HS-27A (cell line): Measurements from ENCODE around the gene SLC12A3.

ENCODE experiments used
- DNase-seq: peaks from one replicate; pipeline ENCODE4 v3.0.0-alpha.2; 2012; ENCODE audit warnings: low read depth, missing footprints

SLC12A3 gene, protein sequence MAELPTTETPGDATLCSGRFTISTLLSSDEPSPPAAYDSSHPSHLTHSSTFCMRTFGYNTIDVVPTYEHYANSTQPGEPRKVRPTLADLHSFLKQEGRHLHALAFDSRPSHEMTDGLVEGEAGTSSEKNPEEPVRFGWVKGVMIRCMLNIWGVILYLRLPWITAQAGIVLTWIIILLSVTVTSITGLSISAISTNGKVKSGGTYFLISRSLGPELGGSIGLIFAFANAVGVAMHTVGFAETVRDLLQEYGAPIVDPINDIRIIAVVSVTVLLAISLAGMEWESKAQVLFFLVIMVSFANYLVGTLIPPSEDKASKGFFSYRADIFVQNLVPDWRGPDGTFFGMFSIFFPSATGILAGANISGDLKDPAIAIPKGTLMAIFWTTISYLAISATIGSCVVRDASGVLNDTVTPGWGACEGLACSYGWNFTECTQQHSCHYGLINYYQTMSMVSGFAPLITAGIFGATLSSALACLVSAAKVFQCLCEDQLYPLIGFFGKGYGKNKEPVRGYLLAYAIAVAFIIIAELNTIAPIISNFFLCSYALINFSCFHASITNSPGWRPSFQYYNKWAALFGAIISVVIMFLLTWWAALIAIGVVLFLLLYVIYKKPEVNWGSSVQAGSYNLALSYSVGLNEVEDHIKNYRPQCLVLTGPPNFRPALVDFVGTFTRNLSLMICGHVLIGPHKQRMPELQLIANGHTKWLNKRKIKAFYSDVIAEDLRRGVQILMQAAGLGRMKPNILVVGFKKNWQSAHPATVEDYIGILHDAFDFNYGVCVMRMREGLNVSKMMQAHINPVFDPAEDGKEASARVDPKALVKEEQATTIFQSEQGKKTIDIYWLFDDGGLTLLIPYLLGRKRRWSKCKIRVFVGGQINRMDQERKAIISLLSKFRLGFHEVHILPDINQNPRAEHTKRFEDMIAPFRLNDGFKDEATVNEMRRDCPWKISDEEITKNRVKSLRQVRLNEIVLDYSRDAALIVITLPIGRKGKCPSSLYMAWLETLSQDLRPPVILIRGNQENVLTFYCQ

DNA sequence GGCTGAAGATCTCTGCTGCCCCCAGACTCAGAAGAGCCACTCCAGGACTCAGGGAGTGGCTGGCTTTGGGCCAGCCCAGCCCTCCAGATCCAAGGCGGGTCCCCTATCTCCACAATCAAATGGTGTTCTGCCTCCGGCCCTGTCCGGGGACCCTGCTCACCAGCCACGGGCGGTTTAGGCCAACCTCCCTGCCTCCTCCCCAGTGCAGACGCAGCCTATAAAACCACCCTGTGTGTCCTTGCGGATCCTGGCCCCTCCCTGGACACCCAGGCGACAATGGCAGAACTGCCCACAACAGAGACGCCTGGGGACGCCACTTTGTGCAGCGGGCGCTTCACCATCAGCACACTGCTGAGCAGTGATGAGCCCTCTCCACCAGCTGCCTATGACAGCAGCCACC, at the start of gene SLC12A3:
SLC12A3 (plus strand) TSS at position 248 of the 400 bp plus-strand sequence; CDS start at position 277, 29 bp downstream.
- no peak for DNase-seq

DNA sequence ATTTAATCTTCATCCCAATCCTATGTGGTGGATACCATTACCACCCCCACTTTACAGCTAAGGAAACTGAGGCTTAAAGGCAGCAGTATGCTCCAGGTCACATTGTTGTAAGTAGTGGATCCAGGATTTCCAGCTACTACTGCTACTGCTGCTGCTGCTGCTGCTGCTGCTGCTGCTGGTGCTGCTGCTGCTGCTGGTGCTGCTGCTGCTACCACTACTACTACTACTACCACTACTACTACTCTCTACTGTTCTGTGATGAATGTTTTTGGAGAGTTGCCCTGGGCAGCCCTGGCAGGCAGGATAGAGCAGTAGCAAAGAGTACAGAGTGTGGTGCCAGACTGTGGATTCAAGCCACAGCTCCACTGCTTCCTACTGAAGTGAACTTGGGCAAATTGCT, 49.3 kb upstream of the SLC12A3 start:
- DNase-seq, result no peak

DNA sequence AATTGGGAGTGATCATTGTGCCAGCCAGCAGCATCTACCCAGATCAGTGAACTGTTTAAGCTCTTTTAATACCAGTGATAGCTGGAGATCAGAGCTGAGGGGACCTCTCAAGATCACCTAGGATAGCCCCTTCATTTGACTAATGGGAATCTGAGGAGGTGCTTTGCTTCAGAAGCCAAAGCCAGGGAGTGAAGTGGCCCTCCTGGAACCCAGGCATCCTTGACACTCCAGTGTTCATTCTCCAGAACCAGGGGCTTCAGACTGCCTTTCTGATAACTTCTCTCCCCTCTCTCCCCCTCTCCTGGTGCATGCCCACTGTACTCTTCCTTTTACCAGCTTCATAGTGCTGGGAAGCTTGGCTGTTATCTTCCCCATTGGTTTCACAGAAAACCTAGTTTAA, 48.0 kb upstream of the SLC12A3 start:
- DNase-seq, result no peak

DNA sequence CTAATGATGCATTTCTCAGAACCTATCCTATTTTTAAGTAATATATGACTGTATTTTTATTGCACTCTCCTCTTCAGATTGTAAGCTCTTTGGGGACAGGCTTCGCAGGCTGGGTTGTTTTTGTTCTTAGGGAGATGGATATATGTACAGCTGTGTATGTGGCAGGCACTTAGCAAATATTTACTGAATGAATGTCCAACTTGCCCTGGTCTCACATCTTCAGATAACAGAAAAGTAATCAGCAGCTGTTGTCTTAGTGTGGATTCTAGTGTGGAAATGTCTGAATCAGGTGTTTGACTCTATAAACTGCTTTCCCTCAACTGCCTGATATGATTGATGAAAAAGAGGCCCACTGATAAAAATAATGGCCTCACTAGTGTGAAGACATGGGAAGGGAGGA, 47.1 kb upstream of the SLC12A3 start:
- no peak for DNase-seq

DNA sequence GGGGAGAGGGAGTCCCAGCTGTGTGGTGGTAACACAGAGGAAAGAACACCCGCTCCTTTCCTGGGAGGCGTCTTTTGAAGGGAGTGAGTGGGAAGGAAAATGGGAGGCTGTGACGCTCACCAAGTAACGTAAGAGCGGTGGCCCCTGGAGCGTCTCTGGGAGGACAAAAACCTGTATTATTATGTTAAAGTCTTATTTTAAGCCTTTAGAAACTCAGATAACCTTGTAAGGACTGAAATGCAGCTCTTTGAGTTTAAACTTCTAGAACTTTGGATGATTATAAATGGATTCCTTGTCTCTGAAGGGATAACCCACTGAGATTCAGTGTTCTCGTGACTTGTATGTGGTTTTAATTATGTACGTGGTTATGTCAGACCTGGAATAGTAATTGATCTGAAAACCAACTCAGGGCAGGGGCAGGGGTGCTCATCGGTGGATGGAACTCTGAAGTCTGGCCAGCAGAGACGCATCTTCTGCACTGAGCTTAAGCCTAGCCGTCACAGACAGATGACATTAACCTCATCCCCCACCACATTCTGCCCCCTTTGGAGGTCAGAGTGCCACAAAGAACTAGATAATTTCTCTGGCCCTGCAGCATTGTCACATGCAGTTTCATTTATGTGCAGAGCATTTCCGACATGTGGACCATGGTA, 41.8 kb upstream of the SLC12A3 start:
- no peak for DNase-seq

DNA sequence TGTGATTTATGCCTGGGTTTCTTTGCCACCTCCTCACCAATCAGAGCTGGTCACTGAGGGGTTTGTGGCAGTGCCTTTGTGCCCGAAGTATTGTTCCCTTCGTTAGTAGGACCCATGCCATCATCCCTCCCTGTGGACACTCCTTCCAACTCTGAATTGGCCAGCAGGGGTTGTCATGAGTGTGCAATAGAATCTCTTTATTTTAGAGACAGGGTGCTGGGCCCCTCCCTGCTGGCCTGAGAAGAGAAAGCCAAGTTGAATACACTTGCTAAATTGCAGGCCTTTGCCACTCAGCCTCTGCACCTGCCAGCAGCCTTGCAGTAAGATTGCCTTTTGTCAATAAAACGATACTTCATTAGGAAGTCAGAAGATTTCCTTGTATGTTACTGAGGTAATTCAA, 40.7 kb upstream of the SLC12A3 start:
- no peak for DNase-seq

DNA sequence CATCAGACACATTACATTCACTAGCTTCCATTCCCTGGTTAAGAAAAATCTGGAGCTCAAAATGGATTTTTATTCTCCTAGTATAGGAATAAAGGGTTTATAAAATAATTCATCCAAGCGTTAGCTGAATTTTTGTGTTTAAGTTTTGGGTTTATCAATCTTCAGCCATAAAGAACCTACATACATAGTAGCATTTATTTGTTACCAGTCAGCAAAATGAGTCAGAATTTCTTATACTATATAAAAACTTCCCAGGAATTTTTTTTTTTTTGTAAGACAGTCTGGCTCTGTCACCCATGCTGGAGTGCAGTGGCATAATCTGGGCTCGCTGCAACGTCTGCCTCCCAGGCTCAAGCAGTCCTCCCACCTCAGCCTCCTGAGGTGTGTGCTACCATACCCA, 40.2 kb upstream of the SLC12A3 start:
- DNase-seq, result no peak

DNA sequence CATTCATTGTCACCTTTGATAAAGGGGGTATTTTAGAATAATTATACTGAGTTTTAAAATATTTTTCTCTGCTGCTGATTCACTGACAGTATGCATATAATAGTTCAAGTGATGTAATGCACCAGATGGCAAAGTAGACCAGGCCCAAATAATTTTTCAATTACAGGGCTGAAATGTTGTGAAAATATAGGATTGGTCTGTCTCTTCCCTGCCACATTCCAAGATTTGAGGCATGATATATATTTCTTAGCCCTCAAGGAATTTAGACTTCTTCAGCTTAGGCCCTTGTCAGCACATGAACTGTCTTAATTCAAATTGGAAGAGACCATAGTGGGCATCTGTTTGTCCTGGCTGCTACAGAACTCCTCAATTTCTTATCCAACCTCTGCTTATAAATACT, 39.2 kb upstream of the SLC12A3 start:
- no peak for DNase-seq

DNA sequence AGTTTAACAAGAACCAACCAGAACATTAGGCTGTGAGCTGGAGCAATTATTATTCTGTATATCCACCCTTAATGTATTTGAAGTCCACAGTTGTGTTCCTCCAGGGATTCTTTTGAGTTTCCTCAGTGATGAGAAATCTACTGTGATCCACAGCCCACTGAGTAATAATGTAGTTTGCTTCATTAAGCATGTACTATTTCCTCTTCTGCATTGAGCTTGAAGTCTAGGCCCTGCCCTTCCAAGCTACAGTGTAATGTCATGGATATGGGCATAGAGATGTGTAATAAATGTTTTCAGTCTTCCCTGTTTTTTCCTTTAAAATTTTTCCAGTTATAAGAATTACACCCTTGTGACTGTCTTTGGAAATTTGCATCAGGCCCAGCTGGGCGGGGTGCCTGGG, 36.4 kb upstream of the SLC12A3 start:
- no peak for DNase-seq

DNA sequence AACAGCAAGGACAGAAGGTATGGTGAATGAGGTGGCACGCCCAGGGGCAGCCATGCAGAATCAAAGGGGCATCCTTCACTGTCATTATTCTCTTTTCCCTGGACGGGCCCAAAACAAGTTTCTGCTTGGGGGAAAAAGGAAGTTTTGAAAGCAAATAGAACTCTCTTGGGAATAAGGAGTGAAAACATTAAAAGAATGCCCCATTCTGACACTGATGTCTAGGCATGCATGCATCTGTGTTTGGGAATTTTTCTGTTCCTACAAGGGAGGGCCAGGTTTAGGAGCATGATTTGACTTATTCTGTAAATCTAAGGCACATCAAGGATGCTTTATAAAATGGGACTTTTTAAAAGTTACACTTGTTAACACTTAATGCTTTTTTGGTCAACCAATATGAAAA, 34.3 kb upstream of the SLC12A3 start:
- no peak for DNase-seq

DNA sequence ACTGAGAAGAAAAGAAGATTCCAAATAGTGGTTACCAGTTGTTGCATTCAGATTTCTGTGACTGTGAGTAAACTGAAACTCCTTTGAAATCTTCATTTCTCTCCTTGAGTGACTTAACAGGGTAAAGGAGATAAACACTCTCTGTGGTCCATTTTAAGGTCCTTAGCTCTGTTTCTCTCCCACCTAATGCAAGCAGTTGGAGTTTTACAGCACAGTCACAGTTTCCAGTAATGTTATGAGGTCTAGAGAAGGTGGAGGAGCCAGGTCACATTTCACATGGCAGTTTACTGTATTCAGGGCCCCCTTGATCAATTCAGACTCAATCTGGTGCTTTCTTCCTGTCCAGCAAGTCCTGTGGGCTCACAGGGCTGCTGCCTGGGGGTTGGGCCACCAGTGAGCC, 32.2 kb upstream of the SLC12A3 start:
- DNase-seq, result no peak

DNA sequence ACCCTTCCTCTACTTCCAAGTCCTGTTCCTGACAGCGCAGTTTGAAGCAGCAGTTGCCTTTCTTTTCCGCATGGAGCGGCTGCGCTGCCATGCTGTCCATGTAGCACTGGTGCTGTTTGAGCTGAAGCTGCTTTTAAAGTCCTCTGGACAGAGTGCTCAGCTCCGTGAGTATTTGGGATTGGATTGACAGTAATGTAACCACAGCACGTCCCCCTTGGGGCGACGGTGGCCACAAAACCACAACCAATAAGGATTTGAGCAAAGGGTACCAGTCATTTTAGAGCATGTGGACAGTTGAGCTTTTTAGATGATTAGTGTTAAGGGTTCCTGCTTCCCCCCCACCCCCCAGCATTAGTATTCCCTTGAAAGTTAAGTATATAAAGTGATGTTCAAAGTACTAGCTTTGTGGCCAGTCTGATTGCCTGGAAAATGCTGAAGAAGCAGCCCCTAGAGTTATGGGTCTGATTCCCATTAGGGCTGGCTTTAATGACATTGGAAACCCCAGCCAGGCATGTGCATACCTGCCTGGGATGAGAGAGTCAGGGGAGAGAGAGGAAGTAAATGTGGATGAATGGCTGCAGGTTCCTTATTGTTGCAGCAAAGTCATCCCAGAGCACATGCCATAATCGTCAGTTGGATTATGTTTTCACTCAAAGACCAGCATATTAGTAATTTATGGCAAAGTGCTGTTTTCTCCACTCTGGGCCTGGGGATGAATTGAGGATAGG, 31.6 kb upstream of the SLC12A3 start:
- no peak for DNase-seq

DNA sequence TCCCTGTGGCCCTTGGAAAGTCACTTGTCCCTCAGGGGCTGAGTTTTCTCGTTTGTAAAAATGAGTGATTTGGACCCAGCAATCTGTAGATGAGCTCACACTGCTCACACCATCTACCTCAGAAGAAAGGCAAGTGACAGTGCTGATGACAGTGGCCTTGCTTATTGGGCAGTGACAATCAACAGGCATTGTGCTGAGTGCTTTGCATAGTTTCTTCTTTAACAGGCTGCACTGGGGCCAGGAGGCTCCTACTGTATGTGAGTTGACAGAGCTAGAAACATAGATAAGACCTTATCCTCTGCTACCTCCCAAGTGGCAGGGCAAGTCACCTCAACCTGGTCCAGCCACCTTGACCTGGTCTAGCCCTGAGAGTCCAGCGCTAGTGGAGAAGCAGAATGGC, 29.7 kb upstream of the SLC12A3 start:
- no peak for DNase-seq

DNA sequence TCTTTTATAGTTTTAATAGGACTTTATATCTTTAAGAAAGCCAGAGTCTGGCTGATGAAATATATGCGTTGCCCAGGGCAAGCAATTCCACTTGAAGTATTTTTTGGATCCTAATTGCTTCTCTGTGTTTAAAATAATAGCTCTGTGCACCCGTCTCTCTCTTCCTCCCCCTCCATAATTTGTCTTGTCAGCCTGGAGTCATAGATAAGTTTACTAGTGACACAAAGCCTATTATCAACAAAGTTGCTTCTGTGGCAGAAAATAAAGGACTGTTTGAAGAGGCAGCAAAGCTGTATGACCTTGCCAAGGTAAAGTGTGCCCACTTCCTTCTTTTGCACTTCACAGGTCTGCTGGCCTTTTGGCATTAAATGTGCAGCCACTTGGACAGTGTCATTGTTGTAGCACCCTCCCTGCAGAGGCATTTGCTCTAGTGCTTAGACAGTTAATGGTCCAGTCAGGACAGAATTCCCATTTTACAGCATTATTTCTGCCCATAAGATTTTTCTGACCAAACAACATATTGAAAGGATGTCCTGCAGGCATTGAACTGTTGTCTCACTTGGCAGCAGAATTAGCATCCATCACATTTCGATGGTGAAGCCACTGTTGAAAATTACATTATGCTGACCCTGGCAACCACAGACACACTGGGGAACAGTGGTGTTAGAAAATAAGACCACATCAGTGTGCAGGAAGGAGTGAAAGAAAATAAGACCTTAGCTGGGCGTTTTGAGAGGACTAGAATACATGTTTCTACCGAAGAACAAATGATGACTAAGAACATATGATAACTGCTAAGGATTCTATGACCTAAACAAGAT, 28.4 kb upstream of the SLC12A3 start:
- no peak for DNase-seq

DNA sequence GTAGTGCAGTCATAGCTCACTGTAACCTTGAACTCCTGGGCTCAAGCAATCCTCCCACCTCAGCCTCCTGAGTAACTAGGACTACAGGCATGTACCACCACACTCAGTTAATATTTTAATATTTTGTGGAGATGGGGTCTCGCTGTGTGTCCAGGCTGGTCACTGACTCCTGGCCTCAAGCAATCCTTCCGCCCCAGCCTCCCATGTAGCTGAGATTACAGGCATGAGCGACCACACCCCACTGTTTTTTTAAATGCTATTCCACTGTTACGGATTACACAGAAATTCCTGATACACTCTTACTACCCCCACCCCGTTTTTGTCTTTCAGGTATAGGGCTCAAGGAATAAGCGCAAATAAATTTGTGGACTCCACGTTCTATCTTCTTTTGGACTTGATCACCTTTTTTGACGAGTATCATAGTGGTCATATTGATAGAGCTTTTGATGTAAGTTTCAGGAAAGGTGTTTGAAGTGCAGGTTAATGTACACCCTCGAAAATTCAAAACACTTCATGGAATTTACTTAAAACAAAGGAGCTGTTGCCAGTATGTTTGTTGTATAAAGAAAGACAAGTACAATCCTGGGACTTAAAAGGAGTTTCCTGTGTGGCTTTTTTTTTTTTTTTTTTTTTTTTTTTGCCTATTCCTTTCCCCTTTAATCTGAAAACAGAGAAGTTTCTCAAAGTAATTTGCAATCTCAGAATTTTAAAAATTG, 26.2 kb upstream of the SLC12A3 start:
- no peak for DNase-seq

DNA sequence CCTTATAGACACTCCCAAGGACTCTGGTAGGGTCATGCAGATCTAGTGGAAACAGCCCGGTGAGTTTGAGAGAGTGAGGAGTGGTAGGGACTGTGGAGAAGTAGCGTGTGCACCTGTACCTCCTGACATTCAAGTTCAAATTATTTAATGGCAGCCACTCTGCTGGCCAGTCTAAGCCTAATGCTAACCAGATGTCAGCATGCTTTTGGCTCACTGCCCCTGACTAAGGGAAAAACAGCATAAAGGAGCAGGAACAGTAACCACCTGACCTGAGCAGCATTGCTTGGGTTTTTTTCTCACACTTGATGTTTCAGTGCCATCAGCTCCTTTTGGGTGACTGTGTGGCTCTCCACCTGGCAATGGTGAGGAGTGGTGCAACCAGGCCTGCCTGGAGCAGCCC, 23.8 kb upstream of the SLC12A3 start:
- DNase-seq, result no peak

DNA sequence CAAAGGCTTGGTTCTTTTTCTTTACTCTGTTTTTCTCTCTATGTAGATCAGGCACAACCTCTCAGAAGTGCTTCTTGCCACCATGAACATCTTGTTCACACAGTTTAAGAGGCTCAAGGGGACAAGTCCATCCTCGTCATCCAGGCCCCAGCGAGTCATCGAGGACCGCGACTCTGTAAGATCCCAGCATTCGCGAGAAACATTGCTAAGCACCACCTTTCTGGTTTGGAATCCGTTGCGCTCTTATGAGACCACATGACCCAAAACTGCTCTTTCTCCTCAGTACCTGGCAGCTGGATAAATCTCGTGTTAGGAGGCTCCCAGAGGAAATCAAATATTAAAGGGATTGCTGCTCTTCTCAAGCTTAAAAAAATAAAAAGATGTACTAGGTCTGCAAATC, 23.3 kb upstream of the SLC12A3 start:
- no peak for DNase-seq

DNA sequence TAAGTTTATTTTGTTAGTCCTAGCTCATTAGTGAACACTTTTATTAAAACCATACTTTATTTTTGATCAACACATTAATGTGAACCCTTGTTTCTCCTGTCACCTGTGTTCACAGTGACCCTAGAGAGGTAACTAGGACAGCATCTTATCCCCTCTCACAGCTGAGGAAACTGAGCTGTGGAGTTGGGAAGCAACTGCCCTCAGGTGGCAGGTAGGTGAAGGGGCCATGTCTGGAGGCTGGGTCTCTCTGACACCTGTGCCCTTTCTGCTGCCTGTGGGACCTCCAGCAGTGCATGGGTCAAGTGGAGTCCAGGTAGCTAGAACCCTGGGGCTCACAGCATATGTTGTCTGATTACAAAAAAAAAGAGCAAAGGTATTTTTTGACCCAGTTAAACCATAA, 22.9 kb upstream of the SLC12A3 start:
- no peak for DNase-seq

DNA sequence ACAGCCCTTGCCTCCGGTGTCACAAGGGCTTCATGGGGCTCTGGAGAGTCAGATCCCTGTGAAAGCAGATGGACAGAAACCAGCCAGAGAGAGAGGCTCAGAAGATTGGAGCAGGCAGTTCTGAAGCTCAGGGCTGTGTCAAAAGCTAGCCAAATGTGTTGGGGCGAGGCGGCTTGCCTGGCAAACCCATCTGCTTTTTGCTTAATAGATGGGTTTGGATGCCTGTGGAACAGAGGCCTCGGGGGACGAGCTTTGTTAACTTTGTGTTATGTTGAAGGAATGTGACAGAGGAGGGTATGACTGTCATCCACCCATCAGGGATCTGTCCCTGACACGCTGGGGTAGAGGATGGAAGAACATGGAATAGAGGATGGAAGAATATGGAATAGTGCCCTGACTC, 21.0 kb upstream of the SLC12A3 start:
- no peak for DNase-seq

DNA sequence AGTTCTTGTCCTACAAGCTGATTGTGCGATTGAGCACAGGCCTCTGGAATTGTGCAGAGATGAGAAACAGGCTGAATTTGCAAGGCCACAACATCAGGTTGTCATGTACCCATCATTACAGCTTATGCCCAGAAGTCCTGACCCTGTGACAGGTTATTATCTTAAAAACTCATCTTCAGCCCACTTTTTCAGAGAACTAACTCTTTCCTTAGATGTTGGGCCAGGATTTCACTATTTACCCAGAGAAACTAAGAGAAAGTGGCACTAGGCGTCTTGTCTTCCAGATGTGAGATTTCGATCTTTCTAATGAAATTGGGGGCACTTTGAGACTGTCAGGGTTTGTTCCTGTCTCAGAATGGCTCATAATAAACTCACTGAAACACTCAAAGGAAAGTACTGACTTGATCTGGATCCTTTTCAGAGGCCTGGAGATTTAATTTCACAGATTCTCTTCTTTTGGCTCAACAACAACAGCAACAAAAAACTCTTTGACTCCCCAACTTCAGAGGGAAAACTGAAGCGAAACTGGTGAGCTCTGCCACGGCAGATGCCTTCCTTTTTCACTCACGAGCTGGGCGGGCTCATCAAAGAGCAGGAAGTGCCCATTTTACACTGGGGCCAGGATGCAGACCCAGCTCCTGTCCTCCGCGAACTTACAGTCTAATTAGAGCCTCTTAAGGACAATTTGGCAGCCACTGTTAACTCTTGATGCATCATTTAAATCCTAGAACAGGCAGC, 17.7 kb upstream of the SLC12A3 start:
- no peak for DNase-seq
